ENCODE measurements around the gene AZU1. TPM values are rescaled to one million over a fixed set of nuclear protein-coding genes. Genes with fewer than 3 reads are reported as not detected.
"Not testable (repeated sequence)": the region's sequence is repeated elsewhere in the genome, so short reads cannot be mapped to it uniquely, and the experiment has no call there.

Gene AZU1
- total RNA-seq, 4 donors from 2014 or later: not detected

GRCh38 chr19:875265-875879 is 47.7 kb downstream of the AZU1 start:
- Histone ChIP-seq H3K27ac (peak overlapping the region in 1 of 4 donors; percentile 70), H3K4me3 (no peak overlapping the region), H3K36me3 (peaks cover 21 to 71% (median 28%) of the 10 kb centered on the region in 3 donors), H3K9me3 (no peaks in the 10 kb centered on the region), H3K27me3 (no peaks in the 10 kb centered on the region), H3K4me1 (peaks cover 8 to 36% (median 11%) of the 10 kb centered on the region in 3 donors)
- intact Hi-C loops (cut with DNase I): no loop called here
- WGBS, 2 donors: 88 to 94% methylated on average over 17 to 21 of the region's 28 CpGs
- no peak for TF ChIP-seq POLR2A (IDR thresholded peaks at IDR 0.05)
- TF ChIP-seq, protein P1, sequence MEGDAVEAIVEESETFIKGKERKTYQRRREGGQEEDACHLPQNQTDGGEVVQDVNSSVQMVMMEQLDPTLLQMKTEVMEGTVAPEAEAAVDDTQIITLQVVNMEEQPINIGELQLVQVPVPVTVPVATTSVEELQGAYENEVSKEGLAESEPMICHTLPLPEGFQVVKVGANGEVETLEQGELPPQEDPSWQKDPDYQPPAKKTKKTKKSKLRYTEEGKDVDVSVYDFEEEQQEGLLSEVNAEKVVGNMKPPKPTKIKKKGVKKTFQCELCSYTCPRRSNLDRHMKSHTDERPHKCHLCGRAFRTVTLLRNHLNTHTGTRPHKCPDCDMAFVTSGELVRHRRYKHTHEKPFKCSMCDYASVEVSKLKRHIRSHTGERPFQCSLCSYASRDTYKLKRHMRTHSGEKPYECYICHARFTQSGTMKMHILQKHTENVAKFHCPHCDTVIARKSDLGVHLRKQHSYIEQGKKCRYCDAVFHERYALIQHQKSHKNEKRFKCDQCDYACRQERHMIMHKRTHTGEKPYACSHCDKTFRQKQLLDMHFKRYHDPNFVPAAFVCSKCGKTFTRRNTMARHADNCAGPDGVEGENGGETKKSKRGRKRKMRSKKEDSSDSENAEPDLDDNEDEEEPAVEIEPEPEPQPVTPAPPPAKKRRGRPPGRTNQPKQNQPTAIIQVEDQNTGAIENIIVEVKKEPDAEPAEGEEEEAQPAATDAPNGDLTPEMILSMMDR (IDR thresholded peaks at IDR 0.05): no peak
- DNase-seq: no peak

DNA sequence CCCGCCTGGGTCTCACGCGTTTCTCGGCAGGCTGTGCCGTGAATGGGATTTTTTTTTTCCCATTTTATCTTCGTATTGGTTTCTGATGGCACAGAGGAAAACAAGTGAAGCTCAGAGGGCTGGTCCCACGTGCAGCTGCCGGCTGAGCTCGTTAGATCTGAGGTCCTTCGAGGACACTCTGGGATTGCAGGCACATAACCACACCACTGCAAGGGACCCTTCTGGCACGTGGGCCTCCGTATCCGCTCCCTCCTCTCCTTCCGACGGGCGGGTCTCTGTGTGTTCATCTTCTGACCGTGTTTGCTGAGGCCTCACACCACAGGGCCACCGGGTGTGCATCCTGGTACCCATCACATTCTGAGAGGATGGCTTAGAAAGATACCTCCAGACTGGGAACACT is 48.5 kb downstream of the AZU1 start:
- no peak for DNase-seq

DNA sequence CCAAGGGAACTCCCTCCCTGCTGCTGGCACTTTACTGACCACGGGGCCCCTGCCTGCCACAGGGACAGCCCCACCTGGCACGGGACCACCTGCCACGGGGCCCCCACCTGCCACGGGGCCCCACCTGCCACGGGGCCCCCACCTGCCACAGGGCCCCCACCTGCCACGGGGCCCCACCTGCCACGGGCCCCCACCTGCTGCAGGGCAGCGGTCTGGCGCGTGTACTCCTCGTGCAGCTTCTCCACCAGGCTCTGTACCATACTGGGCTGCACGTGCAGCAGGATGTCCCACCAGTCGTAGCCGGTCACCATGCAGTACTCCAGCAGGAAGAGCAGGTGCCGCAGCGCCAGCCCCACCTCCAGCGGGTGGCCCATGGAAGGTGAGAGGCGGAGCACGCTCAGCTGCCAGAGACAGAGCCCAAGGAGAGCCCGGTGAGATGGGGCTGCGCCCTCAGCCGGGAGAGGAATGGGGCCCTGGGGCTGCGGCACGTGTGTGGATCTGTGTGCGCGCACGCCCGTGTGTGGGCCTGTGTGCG is 49.2 kb downstream of the AZU1 start:
- peaks cover 27 to 73% (median 29%) of the 10 kb centered on the region in 3 donors for H3K36me3 ChIP-seq
- 81 to 85% methylated on average over 4 to 18 of the region's 29 CpGs for WGBS, 2 donors

More for the DNA sequence above, 48.5 kb downstream of the AZU1 start:
- H3K4me1 ChIP-seq: peaks cover 8 to 29% (median 11%) of the 10 kb centered on the region in 3 donors
- no peaks in the 10 kb centered on the region for H3K27me3 ChIP-seq
- H3K9me3 ChIP-seq: no peaks in the 10 kb centered on the region
- no peak overlapping the region for H3K27ac ChIP-seq
- intact Hi-C loops (cut with DNase I): no loop called here
- 85 to 87% methylated on average over 8 to 16 of the region's 18 CpGs for WGBS, 2 donors
- H3K4me3 ChIP-seq: no peak overlapping the region
- no peak for TF ChIP-seq POLR2A (IDR thresholded peaks at IDR 0.05)
- TF ChIP-seq, protein P1 (IDR thresholded peaks at IDR 0.05): no peak
- H3K36me3 ChIP-seq: peaks cover 20 to 71% (median 26%) of the 10 kb centered on the region in 3 donors

DNA sequence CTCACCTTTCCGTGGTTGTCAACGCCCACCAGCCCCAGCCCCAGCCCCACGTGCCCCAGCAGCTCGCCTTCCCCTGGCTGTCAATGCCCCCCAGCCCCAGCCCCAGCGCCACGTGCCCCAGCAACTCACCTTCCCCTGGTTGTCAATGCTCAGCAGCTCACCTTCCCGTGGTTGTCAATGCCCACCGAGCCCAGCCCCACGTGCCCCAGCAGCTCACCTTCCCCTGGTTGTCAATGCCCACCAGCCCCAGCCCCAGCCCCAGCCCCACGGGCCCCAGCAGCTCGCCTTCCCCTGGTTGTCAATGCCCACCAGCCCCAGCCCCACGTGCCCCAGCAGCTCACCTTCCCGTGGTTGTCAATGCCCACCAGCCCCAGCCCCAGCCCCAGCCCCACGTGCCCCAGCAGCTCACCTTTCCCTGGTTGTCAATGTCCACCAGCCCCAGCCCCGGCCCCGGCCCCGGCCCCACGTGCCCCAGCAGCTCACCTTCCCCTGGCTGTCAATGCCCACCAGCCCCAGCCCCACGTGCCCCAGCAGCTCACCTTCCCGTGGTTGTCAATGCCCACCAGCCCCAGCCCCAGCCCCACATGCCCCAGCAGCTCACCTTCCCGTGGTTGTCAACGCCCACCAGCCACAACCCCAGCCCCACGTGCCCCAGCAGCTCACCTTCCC is 50.5 kb downstream of the AZU1 start:
- intact Hi-C loops (cut with DNase I); H3K4me3 ChIP-seq; H3K27me3 ChIP-seq; H3K27ac ChIP-seq; H3K9me3 ChIP-seq; DNase-seq: not testable (repeated sequence)
- Histone ChIP-seq H3K4me1 (peaks cover 0 to 17% (median 0%) of the 10 kb centered on the region in 3 donors), H3K36me3 (peaks cover 29 to 86% (median 35%) of the 10 kb centered on the region in 3 donors)
- whole genome bisulfite sequencing, 2 donors: no CpG with 5 or more reads among the region's 23 CpGs

More for the DNA sequence above, 49.2 kb downstream of the AZU1 start:
- no peak overlapping the region for H3K27ac ChIP-seq
- TF ChIP-seq POLR2A (IDR thresholded peaks at IDR 0.05): no peak
- TF ChIP-seq, protein P1 (IDR thresholded peaks at IDR 0.05): no peak
- H3K4me3 ChIP-seq: no peak overlapping the region
- H3K4me1 ChIP-seq: peaks cover 8 to 27% (median 9%) of the 10 kb centered on the region in 3 donors
- DNase-seq: no peak
- intact Hi-C loops (cut with DNase I): no loop called here
- H3K9me3 ChIP-seq: no peaks in the 10 kb centered on the region
- H3K27me3 ChIP-seq: no peaks in the 10 kb centered on the region

DNA sequence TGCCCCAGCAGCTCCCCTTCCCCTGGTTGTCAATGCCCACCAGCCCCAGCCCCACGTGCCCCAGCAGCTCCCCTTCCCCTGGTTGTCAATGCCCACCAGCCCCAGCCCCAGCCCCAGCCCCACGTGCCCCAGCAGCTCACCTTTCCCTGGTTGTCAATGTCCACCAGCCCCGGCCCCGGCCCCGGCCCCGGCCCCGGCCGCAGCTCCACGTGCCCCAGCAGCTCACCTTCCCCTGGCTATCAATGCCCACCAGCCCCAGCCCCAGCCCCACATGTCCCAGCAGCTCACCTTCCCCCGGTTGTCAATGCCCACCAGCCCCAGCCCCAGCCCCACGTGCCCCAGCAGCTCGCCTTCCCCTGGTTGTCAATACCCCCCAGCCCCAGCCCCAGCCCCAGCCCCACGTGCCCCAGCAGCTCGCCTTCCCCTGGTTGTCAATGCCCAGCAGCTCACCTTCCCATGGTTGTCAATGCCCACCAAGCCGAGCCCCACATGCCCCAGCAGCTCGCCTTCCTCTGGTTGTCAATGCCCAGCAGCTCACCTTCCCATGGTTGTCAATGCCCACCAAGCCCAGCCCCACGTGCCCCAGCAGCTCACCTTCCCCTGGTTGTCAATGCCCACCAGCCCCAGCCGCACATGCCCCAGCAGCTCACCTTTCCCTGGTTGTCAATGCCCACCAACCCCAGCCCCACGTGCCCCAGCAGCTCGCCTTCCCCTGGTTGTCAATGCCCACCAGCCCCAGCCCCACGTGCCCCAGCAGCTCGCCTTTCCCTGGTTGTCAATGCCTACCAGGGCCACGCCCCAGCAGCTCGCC is 51.3 kb downstream of the AZU1 start:
- DNase-seq: peak; percentile 50
- peaks cover 0 to 14% (median 0%) of the 10 kb centered on the region in 3 donors for H3K4me1 ChIP-seq
- intact Hi-C loops (cut with DNase I); H3K27me3 ChIP-seq; H3K27ac ChIP-seq; H3K4me3 ChIP-seq; H3K9me3 ChIP-seq: not testable (repeated sequence)
- 68 to 91% methylated on average over 4 to 5 of the region's 24 CpGs for WGBS, 2 donors
- peaks cover 29 to 86% (median 31%) of the 10 kb centered on the region in 3 donors for H3K36me3 ChIP-seq
